ENCODE measurements around the gene CYP27B1.

The CYP27B1 gene

GRCh38 chr12:57750561-57751431, 16.1 kb downstream of the CYP27B1 start:
- no peak for DNase-seq

- no peak for DNase-seq
Observed at GRCh38 chr12:57749061-57749460, 17.8 kb downstream of the CYP27B1 start.

GRCh38 chr12:57746025-57746424, 20.9 kb downstream of the CYP27B1 start:
- DNase-seq = no peak

- DNase-seq = no peak
Observed at GRCh38 chr12:57745485-57745881, 21.4 kb downstream of the CYP27B1 start.

GRCh38 chr12:57744777-57745484, 21.9 kb downstream of the CYP27B1 start, which contains the start of gene TSPAN31:
Gene TSPAN31, plus strand, starts transcription at chr12:57745039. Its CDS starts 116 bp downstream, at chr12:57745155.
- DNase-seq = peak; percentile 94

GRCh38 chr12:57744194-57744776, 22.6 kb downstream of the CYP27B1 start:
- peak; percentile 64 for DNase-seq

- DNase-seq = no peak
Observed at GRCh38 chr12:57743769-57744168, 23.1 kb downstream of the CYP27B1 start.

- peak; percentile 68 for DNase-seq
Observed at GRCh38 chr12:57741844-57742738, 24.8 kb downstream of the CYP27B1 start.

- no peak for DNase-seq
Observed at GRCh38 chr12:57741413-57741789, 25.5 kb downstream of the CYP27B1 start.

GRCh38 chr12:57740656-57741412, 26.0 kb downstream of the CYP27B1 start:
- DNase-seq = peak; percentile 75

GRCh38 chr12:57739914-57740538, 26.9 kb downstream of the CYP27B1 start:
- DNase-seq = no peak

- DNase-seq = no peak
Observed at GRCh38 chr12:57739387-57739786, 27.5 kb downstream of the CYP27B1 start.

GRCh38 chr12:57738661-57739237, 28.1 kb downstream of the CYP27B1 start, which contains the start of gene AGAP2:
Gene AGAP2, minus strand, starts transcription at chr12:57738742. Its CDS starts 496 bp downstream, at chr12:57738246.
- no peak for DNase-seq

- DNase-seq = no peak
Observed at GRCh38 chr12:57737467-57738460, 29.1 kb downstream of the CYP27B1 start.

GRCh38 chr12:57736741-57737466, 30.0 kb downstream of the CYP27B1 start:
- DNase-seq = no peak

- DNase-seq = no peak
Observed at GRCh38 chr12:57735952-57736740, 30.7 kb downstream of the CYP27B1 start.

GRCh38 chr12:57735198-57735855, 31.6 kb downstream of the CYP27B1 start:
- DNase-seq = no peak

Data from effector CD4-positive, alpha-beta T cell (primary cell).